Ovary (tissue), 3 donors: Measurements from ENCODE around the gene TNPO1.

Experiments
- CTCF ChIP-seq, 3 donors: fragments of 450-650 bp in 2 of 3; fragments of 200-600 bp in 1 of 3; IDR thresholded peaks; one replicate each; pipeline versions ENCODE4 v1.5.1 to v1.8.0; 2016 to 2022; ENCODE audit warnings: antibody characterized with exemption in 3 of 3, mild to moderate bottlenecking in 1 of 3
- EP300 ChIP-seq: sonication (generic); formaldehyde crosslinking; IDR thresholded peaks from one replicate; pipeline ENCODE4 v1.6.1; 2017; ENCODE audit warnings: antibody characterized with exemption
- POLR2A ChIP-seq: fragments of 450-650 bp; IDR thresholded peaks from one replicate; pipeline ENCODE4 v1.6.1; 2017; ENCODE audit warnings: antibody characterized with exemption, mild to moderate bottlenecking, moderate library complexity
- donor health status: DM: no; HTN: no; CAD: no.

GRCh38 chr5:72884892-72885291 is 68.4 kb downstream of the TNPO1 start:
- no peak for TF ChIP-seq CTCF (IDR thresholded peaks at IDR 0.05)
- TF ChIP-seq POLR2A: no peak
- TF ChIP-seq EP300: no peak
